ENCODE results near the gene MBTPS1.

The MBTPS1 gene

DNA sequence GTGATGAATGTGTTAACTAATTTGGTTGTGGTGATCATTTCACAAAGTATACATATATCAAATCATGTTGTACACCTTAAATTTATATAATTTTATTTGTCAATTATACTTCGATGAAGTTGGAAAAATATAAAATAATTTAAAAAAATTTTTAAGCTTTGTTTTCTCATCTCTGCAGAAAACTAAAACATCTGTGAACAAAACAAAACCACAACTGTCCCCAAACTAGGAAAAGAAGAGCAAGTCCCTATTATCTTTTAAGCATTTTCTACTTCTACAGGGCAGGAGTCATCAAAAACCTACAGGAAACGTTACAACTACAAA, 21.7 kb upstream of the MBTPS1 start:
- H3K4me3 ChIP-seq (ENCODE audit: low read depth, low read length): no peak overlapping the region
- no peak for DNase-seq (ENCODE audit: low read depth, low spot score)
- TF ChIP-seq, protein P1, sequence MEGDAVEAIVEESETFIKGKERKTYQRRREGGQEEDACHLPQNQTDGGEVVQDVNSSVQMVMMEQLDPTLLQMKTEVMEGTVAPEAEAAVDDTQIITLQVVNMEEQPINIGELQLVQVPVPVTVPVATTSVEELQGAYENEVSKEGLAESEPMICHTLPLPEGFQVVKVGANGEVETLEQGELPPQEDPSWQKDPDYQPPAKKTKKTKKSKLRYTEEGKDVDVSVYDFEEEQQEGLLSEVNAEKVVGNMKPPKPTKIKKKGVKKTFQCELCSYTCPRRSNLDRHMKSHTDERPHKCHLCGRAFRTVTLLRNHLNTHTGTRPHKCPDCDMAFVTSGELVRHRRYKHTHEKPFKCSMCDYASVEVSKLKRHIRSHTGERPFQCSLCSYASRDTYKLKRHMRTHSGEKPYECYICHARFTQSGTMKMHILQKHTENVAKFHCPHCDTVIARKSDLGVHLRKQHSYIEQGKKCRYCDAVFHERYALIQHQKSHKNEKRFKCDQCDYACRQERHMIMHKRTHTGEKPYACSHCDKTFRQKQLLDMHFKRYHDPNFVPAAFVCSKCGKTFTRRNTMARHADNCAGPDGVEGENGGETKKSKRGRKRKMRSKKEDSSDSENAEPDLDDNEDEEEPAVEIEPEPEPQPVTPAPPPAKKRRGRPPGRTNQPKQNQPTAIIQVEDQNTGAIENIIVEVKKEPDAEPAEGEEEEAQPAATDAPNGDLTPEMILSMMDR (IDR thresholded peaks at IDR 0.05; ENCODE audit: low read depth, low read length): no peak
- in situ Hi-C loops (cut with HindIII; ENCODE audit: low sequenced_read_pairs): no loop called here

DNA sequence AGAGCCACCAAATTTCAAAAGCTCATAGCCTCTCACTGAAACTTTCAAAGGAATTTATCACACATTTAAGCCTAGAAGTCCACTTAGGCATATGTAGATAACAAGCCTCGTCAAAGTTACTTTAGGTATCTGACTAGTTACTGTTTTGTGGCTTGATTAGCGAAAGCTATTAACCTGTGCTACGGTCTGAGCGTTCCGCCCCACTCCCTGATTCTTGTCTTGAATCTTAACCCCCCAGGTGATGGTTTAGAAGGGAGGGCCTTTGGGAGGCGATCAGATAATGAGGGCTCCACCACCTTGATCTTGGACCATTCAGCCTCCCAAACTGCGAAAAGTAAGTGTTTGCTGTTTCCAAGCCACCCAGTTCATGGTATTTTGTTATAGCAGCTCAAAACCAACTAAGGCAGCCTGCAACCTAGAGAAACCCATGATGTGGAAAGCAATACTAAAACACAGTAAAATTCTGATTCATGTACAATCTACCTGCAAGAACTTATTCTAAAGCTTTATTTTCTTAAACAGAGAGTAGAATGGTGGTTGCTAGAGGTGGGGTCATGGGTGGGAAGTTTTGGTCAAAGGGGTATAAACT, 21.1 kb upstream of the MBTPS1 start:
- in situ Hi-C loops (cut with HindIII; ENCODE audit: low sequenced_read_pairs): no loop called here
- no peak overlapping the region for H3K4me3 ChIP-seq (ENCODE audit: low read depth, low read length)
- DNase-seq (ENCODE audit: low read depth, low spot score): no peak
- TF ChIP-seq, protein P1 (IDR thresholded peaks at IDR 0.05; ENCODE audit: low read depth, low read length): no peak

DNA sequence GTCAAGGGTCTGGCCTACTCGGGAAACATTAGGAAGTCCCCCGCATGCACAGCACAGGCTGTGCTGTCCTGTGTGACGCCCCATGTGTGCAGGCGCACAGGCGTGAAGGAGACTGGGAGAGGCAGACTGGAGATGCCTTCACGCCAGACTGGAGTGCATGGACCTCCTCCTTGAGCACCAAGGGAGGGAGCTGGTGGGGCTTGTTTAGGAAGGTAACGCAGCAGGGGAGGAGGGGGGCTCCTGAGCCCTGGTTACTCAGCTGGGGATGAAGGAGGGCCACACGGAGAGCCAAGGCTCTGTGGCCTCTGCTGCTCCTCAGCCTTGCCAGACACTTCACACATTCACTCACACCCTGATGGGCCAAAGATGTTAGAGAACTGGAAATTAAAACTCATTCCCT, 20.5 kb upstream of the MBTPS1 start:
- TF ChIP-seq, protein P1 (IDR thresholded peaks at IDR 0.05; ENCODE audit: low read depth, low read length): no peak
- DNase-seq (ENCODE audit: low read depth, low spot score): no peak
- in situ Hi-C loops (cut with HindIII; ENCODE audit: low sequenced_read_pairs): no loop called here
- H3K4me3 ChIP-seq (ENCODE audit: low read depth, low read length): no peak overlapping the region

DNA sequence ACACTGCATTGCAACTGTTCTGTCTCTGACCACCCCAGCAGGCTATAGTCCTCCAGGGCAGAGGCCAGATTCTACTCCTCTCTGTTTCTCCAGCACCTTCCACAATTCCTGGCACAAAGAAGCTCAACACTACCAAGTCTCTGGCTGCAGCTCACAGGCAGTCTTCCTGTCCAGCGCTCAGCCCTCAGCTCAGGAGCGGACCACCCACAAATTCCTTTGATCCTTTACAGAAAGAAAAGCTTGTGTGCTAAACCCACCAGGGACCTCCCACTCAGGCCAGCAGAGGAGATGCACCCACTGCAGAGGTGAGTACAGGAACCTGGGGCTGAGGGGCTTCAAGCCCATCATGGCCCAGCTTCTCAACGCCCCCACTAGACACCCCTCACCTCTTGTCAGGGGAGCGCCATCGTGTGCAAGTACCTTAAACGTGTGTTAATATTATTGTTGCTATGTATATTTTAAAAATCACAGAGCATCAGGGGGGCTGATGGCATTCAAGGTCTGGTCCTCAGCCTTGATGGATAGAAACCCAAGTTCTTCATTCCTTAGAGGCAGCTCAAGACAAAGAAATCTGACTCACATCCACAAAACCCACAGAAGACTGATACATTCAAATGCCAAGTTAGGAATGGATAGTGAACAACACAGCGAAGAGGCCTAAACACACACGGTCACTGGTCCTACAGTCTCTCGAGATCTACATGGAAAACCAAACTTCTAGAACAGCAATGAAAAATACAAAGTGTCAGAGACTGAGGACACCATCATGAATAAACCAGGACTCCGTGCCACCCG, 19.8 kb upstream of the MBTPS1 start:
- no peak overlapping the region for H3K4me3 ChIP-seq (ENCODE audit: low read depth, low read length)
- in situ Hi-C loops (cut with HindIII; ENCODE audit: low sequenced_read_pairs): no loop called here
- TF ChIP-seq, protein P1 (IDR thresholded peaks at IDR 0.05; ENCODE audit: low read depth, low read length): no peak
- peak; percentile 17 for DNase-seq (ENCODE audit: low read depth, low spot score)

DNA sequence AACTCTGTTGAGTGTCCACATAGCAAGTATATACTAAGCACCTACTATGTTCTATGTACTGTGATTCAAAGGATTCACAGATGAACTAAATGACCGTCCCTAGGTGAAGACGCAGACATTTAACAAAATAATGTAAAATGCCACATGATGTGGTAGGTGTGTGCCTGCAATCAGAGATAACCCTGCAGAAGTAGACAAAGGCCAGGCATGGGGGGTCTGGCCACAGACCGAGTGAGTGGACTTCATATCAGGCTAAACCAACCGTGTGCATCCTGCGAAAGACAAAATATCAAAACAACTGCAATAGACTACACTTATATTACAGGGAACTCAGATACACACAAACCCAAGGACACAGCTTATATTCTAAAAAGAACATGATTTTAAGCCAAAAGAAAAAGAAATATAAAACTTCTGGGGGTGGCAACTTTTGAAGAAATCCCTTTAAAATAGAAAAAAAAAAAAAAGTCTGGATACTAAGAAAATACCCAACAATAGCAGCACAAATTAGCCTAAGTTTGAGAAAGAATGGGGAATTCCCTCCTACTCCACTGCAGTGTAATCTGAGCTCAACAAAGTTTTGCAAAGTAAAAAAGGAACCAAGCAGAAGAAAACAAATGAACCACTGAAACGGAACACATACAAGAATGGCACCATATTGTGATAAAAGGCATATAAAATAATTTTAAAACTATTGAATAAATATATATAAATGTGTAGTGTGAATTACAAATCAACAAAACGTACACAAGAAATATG, 16.0 kb upstream of the MBTPS1 start:
- no peak overlapping the region for H3K4me3 ChIP-seq (ENCODE audit: low read depth, low read length)
- DNase-seq (ENCODE audit: low read depth, low spot score): no peak
- in situ Hi-C loops (cut with HindIII; ENCODE audit: low sequenced_read_pairs): no loop called here
- TF ChIP-seq, protein P1 (IDR thresholded peaks at IDR 0.05; ENCODE audit: low read depth, low read length): no peak

DNA sequence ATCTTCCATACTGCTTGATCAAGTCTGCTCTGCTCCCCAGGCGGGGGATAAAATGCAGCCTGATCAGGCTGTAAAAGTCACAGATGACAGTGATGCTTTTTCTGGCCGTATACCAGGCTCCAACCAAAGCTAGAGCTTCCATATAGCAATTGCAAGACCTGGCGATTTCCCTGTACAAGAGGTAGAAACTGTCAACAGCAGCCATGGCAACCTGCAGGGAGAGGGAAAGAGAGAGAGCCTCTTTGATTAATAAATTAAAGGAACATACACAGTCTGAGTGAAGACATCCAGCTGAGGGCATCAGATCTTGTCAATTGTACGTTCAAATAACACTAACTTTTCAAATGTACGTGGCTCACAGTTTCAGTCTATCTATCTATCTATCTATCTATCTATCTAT, 14.4 kb upstream of the MBTPS1 start:
- in situ Hi-C loops (cut with HindIII; ENCODE audit: low sequenced_read_pairs): no loop called here
- TF ChIP-seq, protein P1 (IDR thresholded peaks at IDR 0.05; ENCODE audit: low read depth, low read length): no peak
- no peak for DNase-seq (ENCODE audit: low read depth, low spot score)
- no peak overlapping the region for H3K4me3 ChIP-seq (ENCODE audit: low read depth, low read length)

Measured in astrocyte of the spinal cord (primary cell).